Trophoblast cell (in vitro differentiated cells and primary cell): ENCODE results near the gene OARD1.

Experiments used
- DNase-seq, 2 donors: peaks; one replicate each; pipeline ENCODE4 v3.0.0-alpha.2; 2016
- H2AFZ ChIP-seq: 2 replicates; pipeline ENCODE4 v1.6.1; 2013; ENCODE audit warnings: low read length, moderate library complexity, mild to moderate bottlenecking; ENCODE audit not compliant: insufficient read depth, poor library complexity
- H2AK5ac ChIP-seq: 2 replicates; pipeline ENCODE4 v1.6.1; 2013; ENCODE audit warnings: mild to moderate bottlenecking, low read length
- H2BK120ac ChIP-seq: 2 replicates; pipeline ENCODE4 v1.6.1; 2013; ENCODE audit warnings: low read length, mild to moderate bottlenecking, moderate library complexity; ENCODE audit not compliant: insufficient read depth, poor library complexity
- H2BK12ac ChIP-seq: 2 replicates; pipeline ENCODE4 v1.6.1; 2013; ENCODE audit warnings: mild to moderate bottlenecking, low read length, moderate library complexity
- H2BK5ac ChIP-seq: 2 replicates; pipeline ENCODE4 v1.6.1; 2013; ENCODE audit warnings: low read length, low read depth, moderate library complexity, mild to moderate bottlenecking; ENCODE audit not compliant: poor library complexity
- H3K14ac ChIP-seq: 2 replicates; pipeline ENCODE4 v1.6.1; 2013; ENCODE audit warnings: mild to moderate bottlenecking, low read length
- H3K18ac ChIP-seq: 2 replicates; pipeline ENCODE4 v1.6.1; 2013; ENCODE audit warnings: mild to moderate bottlenecking, low read length
- H3K23ac ChIP-seq: 2 replicates; pipeline ENCODE4 v1.6.1; 2013; ENCODE audit warnings: low read length
- H3K27ac ChIP-seq: 2 replicates; pipeline ENCODE4 v1.5.1; 2013; ENCODE audit warnings: low read depth, mild to moderate bottlenecking, inconsistent platforms, low read length, moderate library complexity
- H3K27me3 ChIP-seq: 2 replicates; pipeline ENCODE4 v1.6.1; 2013; ENCODE audit warnings: inconsistent platforms, mild to moderate bottlenecking, low read length, moderate library complexity; ENCODE audit not compliant: insufficient read depth
- H3K36me3 ChIP-seq, 2 experiments: 1 replicate in 1 of 2; 2 replicates in 1 of 2; pipeline ENCODE4 v1.6.1; 2013; ENCODE audit warnings: low read length in 2 of 2, mild to moderate bottlenecking in 2 of 2, moderate library complexity in 1 of 2; ENCODE audit not compliant: insufficient read depth in 2 of 2, control insufficient read depth in 1 of 2
- H3K4ac ChIP-seq: 2 replicates; pipeline ENCODE4 v1.6.1; 2013; ENCODE audit warnings: low read depth, mild to moderate bottlenecking, low read length, moderate library complexity
- H3K4me1 ChIP-seq, 2 experiments: 1 replicate in 1 of 2; 2 replicates in 1 of 2; pipeline ENCODE4 v1.6.1; 2013; ENCODE audit warnings: low read length in 2 of 2, mild to moderate bottlenecking in 2 of 2, moderate library complexity in 1 of 2; ENCODE audit not compliant: insufficient read depth in 2 of 2, control insufficient read depth in 1 of 2
- H3K4me2 ChIP-seq: 2 replicates; pipeline ENCODE4 v1.6.1; 2013; ENCODE audit warnings: inconsistent platforms, mild to moderate bottlenecking, low read length, moderate library complexity
- H3K4me3 ChIP-seq: 2 replicates; pipeline ENCODE4 v1.5.1; 2013; ENCODE audit warnings: mild to moderate bottlenecking, low read depth, low read length, inconsistent platforms
- H3K79me1 ChIP-seq: one replicate; pipeline ENCODE4 v1.6.1; 2013; ENCODE audit warnings: low read length
- H3K79me2 ChIP-seq: 2 replicates; pipeline ENCODE4 v1.6.1; 2013; ENCODE audit warnings: low read length, mild to moderate bottlenecking; ENCODE audit not compliant: control insufficient read depth, insufficient read depth, poor library complexity
- H3K9ac ChIP-seq: 2 replicates; pipeline ENCODE4 v1.6.1; 2013; ENCODE audit warnings: mild to moderate bottlenecking, low read length
- H3K9me3 ChIP-seq: 2 replicates; pipeline ENCODE4 v1.6.1; 2013; ENCODE audit warnings: low read depth, mild to moderate bottlenecking, control low read depth, inconsistent platforms, low read length; ENCODE audit not compliant: insufficient read depth
- H4K12ac ChIP-seq: 2 replicates; pipeline ENCODE4 v1.6.1; 2013; ENCODE audit warnings: low read depth, mild to moderate bottlenecking, low read length, moderate library complexity
- H4K8ac ChIP-seq: 2 replicates; pipeline ENCODE4 v1.6.1; 2013; ENCODE audit warnings: low read depth, mild to moderate bottlenecking, low read length, moderate library complexity
- H4K91ac ChIP-seq: one replicate; pipeline ENCODE4 v1.6.1; 2013; ENCODE audit warnings: low read depth, mild to moderate bottlenecking, low read length, moderate library complexity
- WGBS: extraction: QIAGEN DNeasy Blood & Tissue Kit; methylation state at CpG from one replicate; pipeline ENCODE4 v1.1.7; 2013; ENCODE audit warnings: missing lambda C conversion rate; ENCODE audit not compliant: insufficient read length, insufficient coverage; ENCODE audit errors: extremely low coverage; 5-methylcytosine and 5-hydroxymethylcytosine counted together

The OARD1 gene

GRCh38 chr6:41040101-41040939, 31.8 kb downstream of the OARD1 start:
- H2BK12ac ChIP-seq = no peak overlapping the region
- H3K4ac ChIP-seq = no peak overlapping the region
- no peak overlapping the region for H3K18ac ChIP-seq
- H2AFZ ChIP-seq = no peak overlapping the region
- H2AK5ac ChIP-seq = no peak overlapping the region
- no peak overlapping the region for H4K8ac ChIP-seq
- H3K27ac ChIP-seq = no peak overlapping the region
- H3K23ac ChIP-seq = no peak overlapping the region
- H4K12ac ChIP-seq = no peak overlapping the region
- no peaks in the 10 kb centered on the region for H3K27me3 ChIP-seq
- no peaks in the 10 kb centered on the region for H3K79me1 ChIP-seq
- H3K14ac ChIP-seq = no peak overlapping the region
- no peaks in the 10 kb centered on the region for H3K79me2 ChIP-seq
- H3K36me3 ChIP-seq = no peaks in the 10 kb centered on the region
- no peaks in the 10 kb centered on the region for H3K9me3 ChIP-seq
- no CpG with 5 or more reads among the region's 6 CpGs for WGBS
- H2BK5ac ChIP-seq = no peak overlapping the region
- no peak overlapping the region for H3K4me3 ChIP-seq
- DNase-seq = peak; percentile 35 to 36
- no peak overlapping the region for H2BK120ac ChIP-seq
- H3K4me2 ChIP-seq = no peak overlapping the region
- peaks cover 12% of the 10 kb centered on the region in 2 experiments for H3K4me1 ChIP-seq
- H4K91ac ChIP-seq = no peak overlapping the region
- H3K9ac ChIP-seq = no peak overlapping the region

GRCh38 chr6:41039060-41039998, 32.8 kb downstream of the OARD1 start, which contains the start of gene UNC5CL:
UNC5CL (minus strand) TSS chr6:41039221; CDS start chr6:41035074, 4,147 bp downstream.
- Histone ChIP-seq H4K8ac (no peak within 1 kb of the TSS), H3K9me3 (peaks cover 1% of the 10 kb centered on the region), H3K4me1 (peaks cover 12% of the 10 kb centered on the region in 2 experiments), H2BK120ac (no peak within 1 kb of the TSS), H3K4me2 (no peak within 1 kb of the TSS), H2BK5ac (no peak within 1 kb of the TSS), H3K23ac (no peak within 1 kb of the TSS), H3K4me3 (no peak within 1 kb of the TSS), H3K36me3 (no peaks in the 10 kb centered on the region), H2AK5ac (no peak within 1 kb of the TSS), H3K27me3 (no peaks in the 10 kb centered on the region), H4K12ac (no peak within 1 kb of the TSS), H2BK12ac (no peak within 1 kb of the TSS), H3K9ac (no peak within 1 kb of the TSS), H3K4ac (no peak within 1 kb of the TSS), H3K18ac (no peak within 1 kb of the TSS), H2AFZ (no peak within 1 kb of the TSS), H3K79me1 (no peaks in the 10 kb centered on the region), H3K27ac (no peak within 1 kb of the TSS), H3K79me2 (no peaks in the 10 kb centered on the region), H4K91ac (no peak within 1 kb of the TSS), H3K14ac (no peak within 1 kb of the TSS)
- no CpG with 5 or more reads among the region's 10 CpGs for WGBS
- peak in 1 of 2 donors; percentile 59 for DNase-seq

- no peak overlapping the region for H3K4me3 ChIP-seq
- no peak overlapping the region for H2BK120ac ChIP-seq
- H4K12ac ChIP-seq = no peak overlapping the region
- H2BK5ac ChIP-seq = no peak overlapping the region
- no peak overlapping the region for H3K18ac ChIP-seq
- H3K36me3 ChIP-seq = no peaks in the 10 kb centered on the region
- H2AK5ac ChIP-seq = no peak overlapping the region
- H3K23ac ChIP-seq = no peak overlapping the region
- H3K27me3 ChIP-seq = no peaks in the 10 kb centered on the region
- no peak overlapping the region for H2BK12ac ChIP-seq
- WGBS = no CpG with 5 or more reads among the region's 3 CpGs
- peaks cover 1% of the 10 kb centered on the region for H3K9me3 ChIP-seq
- H3K4me2 ChIP-seq = no peak overlapping the region
- H4K91ac ChIP-seq = no peak overlapping the region
- no peaks in the 10 kb centered on the region for H3K79me2 ChIP-seq
- no peak overlapping the region for H3K14ac ChIP-seq
- DNase-seq = no peak
- peaks cover 12% of the 10 kb centered on the region in 2 experiments for H3K4me1 ChIP-seq
- no peak overlapping the region for H3K4ac ChIP-seq
- H3K27ac ChIP-seq = no peak overlapping the region
- H3K9ac ChIP-seq = no peak overlapping the region
- no peaks in the 10 kb centered on the region for H3K79me1 ChIP-seq
- H2AFZ ChIP-seq = no peak overlapping the region
- H4K8ac ChIP-seq = no peak overlapping the region
Observed at GRCh38 chr6:41038205-41038604, 34.0 kb downstream of the OARD1 start.

- Histone ChIP-seq H3K14ac (no peak overlapping the region), H3K9ac (no peak overlapping the region), H2BK120ac (no peak overlapping the region), H4K12ac (no peak overlapping the region), H4K8ac (no peak overlapping the region), H2BK5ac (no peak overlapping the region), H3K9me3 (peaks cover 1% of the 10 kb centered on the region), H3K79me1 (no peaks in the 10 kb centered on the region), H2AFZ (no peak overlapping the region), H2AK5ac (no peak overlapping the region), H3K27ac (no peak overlapping the region), H3K27me3 (no peaks in the 10 kb centered on the region), H2BK12ac (no peak overlapping the region), H3K4ac (no peak overlapping the region), H3K4me3 (no peak overlapping the region), H3K4me1 (peaks cover 12% of the 10 kb centered on the region in 2 experiments), H3K79me2 (no peaks in the 10 kb centered on the region), H3K4me2 (no peak overlapping the region), H3K18ac (no peak overlapping the region), H3K36me3 (no peaks in the 10 kb centered on the region), H3K23ac (no peak overlapping the region), H4K91ac (no peak overlapping the region)
- no CpG with 5 or more reads among the region's 13 CpGs for WGBS
- no peak for DNase-seq
Observed at GRCh38 chr6:41037107-41037900, 34.9 kb downstream of the OARD1 start.
